ENCODE measurements around the gene PTPN12. TPM values are rescaled to one million over a fixed set of nuclear protein-coding genes. Genes with fewer than 3 reads are reported as not detected.
A peak's percentile ranks its signal among the peaks of the same experiment; 100 is the strongest.
"Not testable (repeated sequence)": the region's sequence is repeated elsewhere in the genome, so short reads cannot be mapped to it uniquely, and the experiment has no call there.

Gene PTPN12
- total and polyA plus RNA-seq, 7 donors: 21.5 to 158 (median 64.2) TPM

GRCh38 chr7:77531038-77531437 lies 6.1 kb upstream of the PTPN12 start:
- Histone ChIP-seq H3K9me3 (no peaks in the 10 kb centered on the region), H3K36me3 (no peaks in the 10 kb centered on the region), H3K27ac (no peak overlapping the region), H3K4me1 (peaks cover 0 to 5% (median 3%) of the 10 kb centered on the region in 4 donors), H3K4me3 (no peak overlapping the region), H3K27me3 (no peaks in the 10 kb centered on the region)
- TF ChIP-seq EP300 (IDR thresholded peaks at IDR 0.05) (no peak), CTCF (IDR thresholded peaks at IDR 0.05) (no peak), POLR2A (IDR thresholded peaks at IDR 0.05) (no peak)
- WGBS, 2 donors: 45 to 74% methylated on average over 2 of the region's 2 CpGs
- intact Hi-C loops (cut with DNase I): no loop called here
- no peak for DNase-seq

- WGBS, 2 donors: 90 to 93% methylated on average over 5 of the region's 5 CpGs
- H3K9me3 ChIP-seq: no peaks in the 10 kb centered on the region
- H3K27me3 ChIP-seq: no peaks in the 10 kb centered on the region
- H3K4me1 ChIP-seq: peaks cover 0 to 6% (median 5%) of the 10 kb centered on the region in 4 donors
- H3K4me3 ChIP-seq: no peak overlapping the region
- intact Hi-C loops (cut with DNase I): no loop called here
- no peak for TF ChIP-seq CTCF (IDR thresholded peaks at IDR 0.05)
- DNase-seq: no peak
- no peak overlapping the region for H3K27ac ChIP-seq
- H3K36me3 ChIP-seq: no peaks in the 10 kb centered on the region
Measured at GRCh38 chr7:77532247-77532646, 4.8 kb upstream of the PTPN12 start.

GRCh38 chr7:77532732-77533131 lies 4.4 kb upstream of the PTPN12 start:
- H3K27me3 ChIP-seq; intact Hi-C loops (cut with DNase I); H3K27ac ChIP-seq; H3K4me3 ChIP-seq; H3K36me3 ChIP-seq; DNase-seq; H3K9me3 ChIP-seq; H3K4me1 ChIP-seq: not testable (repeated sequence)
- WGBS, 2 donors: 87 to 93% methylated on average over 3 of the region's 3 CpGs

- H3K36me3 ChIP-seq; H3K27ac ChIP-seq; H3K9me3 ChIP-seq; DNase-seq; H3K27me3 ChIP-seq; H3K4me3 ChIP-seq; H3K4me1 ChIP-seq; intact Hi-C loops (cut with DNase I): not testable (repeated sequence)
- 97 to 98% methylated on average over 26 to 30 of the region's 31 CpGs for WGBS, 2 donors
Measured at GRCh38 chr7:77534046-77534445, 3.0 kb upstream of the PTPN12 start.

- no peaks in the 10 kb centered on the region for H3K9me3 ChIP-seq
- peaks cover 0 to 27% (median 22%) of the 10 kb centered on the region in 4 donors for H3K4me1 ChIP-seq
- peak overlapping the region; percentile 93 to 98 (median 96) for H3K27ac ChIP-seq
- H3K36me3 ChIP-seq: no peaks in the 10 kb centered on the region
- H3K27me3 ChIP-seq: no peaks in the 10 kb centered on the region
- peak overlapping the region; percentile 65 to 88 (median 74) for H3K4me3 ChIP-seq
- WGBS, 2 donors: 17 to 34% methylated on average over 9 of the region's 9 CpGs
- TF ChIP-seq EP300 (IDR thresholded peaks at IDR 0.05) (no peak), POLR2A (IDR thresholded peaks at IDR 0.05) (no peak), POLR2AphosphoS5 (IDR thresholded peaks at IDR 0.05) (no peak), CTCF (IDR thresholded peaks at IDR 0.05) (no peak)
- intact Hi-C loops (cut with DNase I): loop anchor here (2.0 to 5.0 kb wide), 3 partner anchors 119 to 261 kb away; partner anchors contain the start of genes GSAP, PHTF2, RSBN1L and TMEM60
- DNase-seq: no peak
Measured at GRCh38 chr7:77536017-77536412, 1.1 kb upstream of the PTPN12 start.

GRCh38 chr7:77536413-77537135 lies 521 bp upstream of the PTPN12 start:
- H3K4me1 ChIP-seq: peaks cover 0 to 33% (median 25%) of the 10 kb centered on the region in 4 donors
- intact Hi-C loops (cut with DNase I): loop anchor here (2.0 to 5.0 kb wide), 3 partner anchors 120 to 261 kb away; partner anchors contain the start of genes GSAP, PHTF2, RSBN1L and TMEM60
- 0 to 1% methylated on average over 58 of the region's 58 CpGs for WGBS, 2 donors

More at GRCh38 chr7:77536413-77537135, 521 bp upstream of the PTPN12 start:
- TF ChIP-seq CTCF (IDR thresholded peaks at IDR 0.05) (no peak), POLR2A (IDR thresholded peaks at IDR 0.05) (peak; percentile 86 to 96), EP300 (IDR thresholded peaks at IDR 0.05) (no peak), POLR2AphosphoS5 (IDR thresholded peaks at IDR 0.05) (peak; percentile 97 to 100 (median 98))
- DNase-seq: peak; percentile 98
- H3K4me3 ChIP-seq: peak overlapping the region; percentile 65 to 95 (median 80)
- no peaks in the 10 kb centered on the region for H3K36me3 ChIP-seq
- H3K27me3 ChIP-seq: no peaks in the 10 kb centered on the region
- H3K9me3 ChIP-seq: no peaks in the 10 kb centered on the region
- H3K27ac ChIP-seq: peak overlapping the region; percentile 93 to 98 (median 96)

All from sigmoid colon (tissue), 7 donors.